Measurements from ENCODE around the gene TBX1. TPM values are rescaled to one million over a fixed set of nuclear protein-coding genes. Genes with fewer than 3 reads are reported as not detected.

Gene TBX1
- total RNA-seq, 3 donors from 2014 or later (not counting 1 experiment from before 2014, with no cell fraction given) = 2.0 to 4.6 (median 3.2) TPM

GRCh38 chr22:19807914-19808872, 47.6 kb downstream of the TBX1 start:
- Mint-ChIP-seq H3K9me3 (no peaks in the 10 kb centered on the region), H3K36me3 (no peaks in the 10 kb centered on the region), H3K27me3 (ENCODE audit: low read depth in 2 of 2) (no peaks in the 10 kb centered on the region), H3K4me3 (no peak overlapping the region), H3K27ac (no peak overlapping the region), H3K4me1 (peaks cover 0 to 13% of the 10 kb centered on the region in 2 donors)
- Histone ChIP-seq H3K4me1 (ENCODE audit: control insufficient read depth, insufficient read depth, low read length) (peaks cover 11% of the 10 kb centered on the region), H3K9me3 (ENCODE audit: control insufficient read depth, insufficient read depth, low read length) (no peaks in the 10 kb centered on the region), H3K27ac (ENCODE audit: low read length) (no peak overlapping the region), H3K4me3 (ENCODE audit: low read length) (no peak overlapping the region), H3K27me3 (ENCODE audit: control insufficient read depth, insufficient read depth, low read length) (no peaks in the 10 kb centered on the region), H3K36me3 (ENCODE audit: control insufficient read depth, insufficient read depth, low read length) (no peaks in the 10 kb centered on the region)
- intact Hi-C loops (cut with micrococcal nuclease) = no loop called here
- ATAC-seq = no peak
- no peak for DNase-seq
- 94% methylated on average over 20 of the region's 20 CpGs for WGBS (ENCODE audit: insufficient coverage)
- TF ChIP-seq, protein P1, sequence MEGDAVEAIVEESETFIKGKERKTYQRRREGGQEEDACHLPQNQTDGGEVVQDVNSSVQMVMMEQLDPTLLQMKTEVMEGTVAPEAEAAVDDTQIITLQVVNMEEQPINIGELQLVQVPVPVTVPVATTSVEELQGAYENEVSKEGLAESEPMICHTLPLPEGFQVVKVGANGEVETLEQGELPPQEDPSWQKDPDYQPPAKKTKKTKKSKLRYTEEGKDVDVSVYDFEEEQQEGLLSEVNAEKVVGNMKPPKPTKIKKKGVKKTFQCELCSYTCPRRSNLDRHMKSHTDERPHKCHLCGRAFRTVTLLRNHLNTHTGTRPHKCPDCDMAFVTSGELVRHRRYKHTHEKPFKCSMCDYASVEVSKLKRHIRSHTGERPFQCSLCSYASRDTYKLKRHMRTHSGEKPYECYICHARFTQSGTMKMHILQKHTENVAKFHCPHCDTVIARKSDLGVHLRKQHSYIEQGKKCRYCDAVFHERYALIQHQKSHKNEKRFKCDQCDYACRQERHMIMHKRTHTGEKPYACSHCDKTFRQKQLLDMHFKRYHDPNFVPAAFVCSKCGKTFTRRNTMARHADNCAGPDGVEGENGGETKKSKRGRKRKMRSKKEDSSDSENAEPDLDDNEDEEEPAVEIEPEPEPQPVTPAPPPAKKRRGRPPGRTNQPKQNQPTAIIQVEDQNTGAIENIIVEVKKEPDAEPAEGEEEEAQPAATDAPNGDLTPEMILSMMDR (IDR thresholded peaks at IDR 0.05) = no peak

GRCh38 chr22:19808873-19809478, 48.4 kb downstream of the TBX1 start:
- H3K36me3 Mint-ChIP-seq = no peaks in the 10 kb centered on the region
- TF ChIP-seq, protein P1 (IDR thresholded peaks at IDR 0.05) = no peak
- no peak overlapping the region for H3K27ac Mint-ChIP-seq

DNA sequence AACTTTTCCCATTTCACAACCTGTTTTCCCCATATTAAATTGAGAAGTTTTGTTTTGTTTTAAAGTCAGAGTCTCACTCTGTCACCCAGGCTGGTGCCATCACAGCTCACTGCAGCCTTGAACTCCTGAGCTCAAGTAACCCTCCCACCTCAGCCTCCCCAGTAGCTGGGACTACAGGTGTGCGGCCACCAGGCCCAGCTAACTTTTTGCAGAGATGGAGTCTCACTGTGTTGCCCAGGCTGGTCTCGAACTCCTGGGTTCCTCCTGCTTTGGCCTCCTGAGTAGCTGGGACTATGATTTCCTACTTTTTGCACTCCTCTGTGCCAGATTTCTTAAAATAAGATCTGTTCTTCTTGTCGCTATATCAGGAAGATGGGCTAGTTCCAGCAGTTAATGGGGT, 49.2 kb downstream of the TBX1 start:
- ATAC-seq (no peak), DNase-seq (no peak)
- Mint-ChIP-seq H3K27ac (no peak overlapping the region), H3K36me3 (no peaks in the 10 kb centered on the region), H3K4me3 (no peak overlapping the region), H3K4me1 (peaks cover 0 to 13% of the 10 kb centered on the region in 2 donors), H3K9me3 (no peaks in the 10 kb centered on the region), H3K27me3 (ENCODE audit: low read depth in 2 of 2) (no peaks in the 10 kb centered on the region)
- Histone ChIP-seq H3K9me3 (ENCODE audit: control insufficient read depth, insufficient read depth, low read length) (no peaks in the 10 kb centered on the region), H3K27me3 (ENCODE audit: control insufficient read depth, insufficient read depth, low read length) (no peaks in the 10 kb centered on the region), H3K4me3 (ENCODE audit: low read length) (no peak overlapping the region), H3K27ac (ENCODE audit: low read length) (no peak overlapping the region), H3K36me3 (ENCODE audit: control insufficient read depth, insufficient read depth, low read length) (no peaks in the 10 kb centered on the region), H3K4me1 (ENCODE audit: control insufficient read depth, insufficient read depth, low read length) (peaks cover 11% of the 10 kb centered on the region)
- intact Hi-C loops (cut with micrococcal nuclease) = no loop called here
- TF ChIP-seq, protein P1 (IDR thresholded peaks at IDR 0.05) = no peak
- 97% methylated on average over 3 of the region's 3 CpGs for WGBS (ENCODE audit: insufficient coverage)

More at GRCh38 chr22:19808873-19809478, 48.4 kb downstream of the TBX1 start:
- Histone ChIP-seq H3K27me3 (ENCODE audit: control insufficient read depth, insufficient read depth, low read length) (no peaks in the 10 kb centered on the region), H3K9me3 (ENCODE audit: control insufficient read depth, insufficient read depth, low read length) (no peaks in the 10 kb centered on the region), H3K4me1 (ENCODE audit: control insufficient read depth, insufficient read depth, low read length) (peaks cover 11% of the 10 kb centered on the region), H3K27ac (ENCODE audit: low read length) (no peak overlapping the region), H3K36me3 (ENCODE audit: control insufficient read depth, insufficient read depth, low read length) (no peaks in the 10 kb centered on the region), H3K4me3 (ENCODE audit: low read length) (no peak overlapping the region)
- no peak for ATAC-seq
- 91% methylated on average over 10 of the region's 11 CpGs for WGBS (ENCODE audit: insufficient coverage)
- H3K4me3 Mint-ChIP-seq = no peak overlapping the region
- intact Hi-C loops (cut with micrococcal nuclease) = no loop called here
- no peak for DNase-seq
- H3K27me3 Mint-ChIP-seq (ENCODE audit: low read depth in 2 of 2) = no peaks in the 10 kb centered on the region
- peaks cover 0 to 13% of the 10 kb centered on the region in 2 donors for H3K4me1 Mint-ChIP-seq
- no peaks in the 10 kb centered on the region for H3K9me3 Mint-ChIP-seq
